Measurements from ENCODE around the gene EPN2. TPM values are rescaled to one million over a fixed set of nuclear protein-coding genes. Genes with fewer than 3 reads are reported as not detected.

The EPN2 gene
- total RNA-seq, 4 donors from 2014 or later: 20.4 to 39.0 (median 31.6) TPM

- TF ChIP-seq CTCF (IDR thresholded peaks at IDR 0.05; ENCODE audit: low read depth): no peak
Measured at GRCh38 chr17:19290066-19290705, 53.0 kb downstream of the EPN2 start.

- TF ChIP-seq CTCF (IDR thresholded peaks at IDR 0.05; ENCODE audit: low read depth): no peak
Measured at GRCh38 chr17:19291646-19292376, 54.6 kb downstream of the EPN2 start.

- no peak for TF ChIP-seq CTCF (IDR thresholded peaks at IDR 0.05; ENCODE audit: low read depth)
Measured at GRCh38 chr17:19292377-19292711, 55.2 kb downstream of the EPN2 start.

- TF ChIP-seq CTCF (IDR thresholded peaks at IDR 0.05; ENCODE audit: low read depth): no peak
Measured at GRCh38 chr17:19294443-19294842, 57.3 kb downstream of the EPN2 start.

GRCh38 chr17:19295473-19296135 lies 58.4 kb downstream of the EPN2 start:
- TF ChIP-seq CTCF (IDR thresholded peaks at IDR 0.05; ENCODE audit: low read depth): no peak

GRCh38 chr17:19296786-19297778 lies 59.9 kb downstream of the EPN2 start:
- TF ChIP-seq CTCF (IDR thresholded peaks at IDR 0.05; ENCODE audit: low read depth): no peak

All from subcutaneous adipose tissue (tissue), 4 donors.